Ishikawa (cell line): ENCODE measurements around the gene GADD45B.

Experiments
- CEBPB ChIP-seq: IDR thresholded peaks from 2 replicates; pipeline ENCODE4 v1.6.1; 2012
- CREB1 ChIP-seq: IDR thresholded peaks from 2 replicates; pipeline ENCODE4 v1.6.1; 2012; ENCODE audit warnings: low read depth
- EGR1 ChIP-seq: IDR thresholded peaks from 2 replicates; pipeline ENCODE4 v1.6.1; 2012
- EP300 ChIP-seq: IDR thresholded peaks from 2 replicates; pipeline ENCODE4 v1.6.1; 2012; ENCODE audit warnings: borderline replicate concordance
- FOXM1 ChIP-seq: IDR thresholded peaks from 2 replicates; pipeline ENCODE4 v1.6.1; 2012; ENCODE audit warnings: low read depth, borderline replicate concordance
- MAX ChIP-seq: IDR thresholded peaks from 2 replicates; pipeline ENCODE4 v1.6.1; 2012
- NFIC ChIP-seq: IDR thresholded peaks from 2 replicates; pipeline ENCODE4 v1.6.1; 2012
- RAD21 ChIP-seq: IDR thresholded peaks from 2 replicates; pipeline ENCODE4 v1.6.1; 2012; ENCODE audit warnings: low read depth
- REST ChIP-seq: IDR thresholded peaks from 2 replicates; pipeline ENCODE4 v1.6.1; 2012; ENCODE audit warnings: low read depth, mild to moderate bottlenecking
- TAF1 ChIP-seq: IDR thresholded peaks from 2 replicates; pipeline ENCODE4 v1.6.1; 2012; ENCODE audit warnings: low read depth, mild to moderate bottlenecking
- TCF12 ChIP-seq: IDR thresholded peaks from 2 replicates; pipeline ENCODE4 v1.6.1; 2012; ENCODE audit warnings: low read depth
- TEAD4 ChIP-seq: IDR thresholded peaks from 2 replicates; pipeline ENCODE4 v1.6.1; 2012
- USF1 ChIP-seq: IDR thresholded peaks from 2 replicates; pipeline ENCODE4 v1.6.1; 2012
- YY1 ChIP-seq: IDR thresholded peaks from 2 replicates; pipeline ENCODE4 v1.6.1; 2012; ENCODE audit warnings: low read depth
- ZBTB7A ChIP-seq: IDR thresholded peaks from 2 replicates; pipeline ENCODE4 v1.6.1; 2012; ENCODE audit warnings: low read depth

Gene GADD45B

GRCh38 chr19:2475702-2476450, at the start of gene GADD45B:
Gene GADD45B, plus strand, starts transcription at chr19:2476127. Its CDS starts 232 bp downstream, at chr19:2476359.
- TF ChIP-seq MAX (peak; percentile 39), CREB1 (no peak), TEAD4 (peak; percentile 37; the same call in 1 of the 2 replicates), REST (no peak), TCF12 (0 out of 2 replicates have a peak, but pooled peaks have one; percentile 15), CEBPB (peak; percentile 70), USF1 (peak; percentile 82), TAF1 (peak; percentile 94), ZBTB7A (no peak), EGR1 (peak; percentile 98)

GRCh38 chr19:2426611-2427428, 49.1 kb upstream of the GADD45B start:
- peak; percentile 82 for TF ChIP-seq MAX
- no peak for TF ChIP-seq TCF12
- TF ChIP-seq USF1: peak; percentile 78
- no peak for TF ChIP-seq EGR1
- TF ChIP-seq ZBTB7A: peak; percentile 96
- no peak for TF ChIP-seq EP300
- no peak for TF ChIP-seq CEBPB

GRCh38 chr19:2427429-2428320, 48.3 kb upstream of the GADD45B start, which contains the start of gene TIMM13:
Gene TIMM13, minus strand, starts transcription at chr19:2427586. Its CDS starts 53 bp downstream, at chr19:2427533.
- no peak for TF ChIP-seq NFIC
- TF ChIP-seq YY1: peak; percentile 70; the same call in 1 of the 2 replicates
- peak; percentile 93 for TF ChIP-seq CREB1
- TF ChIP-seq RAD21: no peak
- peak; percentile 56; the same call in 1 of the 2 replicates for TF ChIP-seq TCF12
- no peak for TF ChIP-seq REST
- peak; percentile 95 for TF ChIP-seq CEBPB
- 0 out of 2 replicates have a peak, but pooled peaks have one; percentile 7 for TF ChIP-seq EP300
- TF ChIP-seq TEAD4: no peak
- peak; percentile 71 for TF ChIP-seq TAF1
- no peak for TF ChIP-seq ZBTB7A
- TF ChIP-seq MAX: peak; percentile 84
- no peak for TF ChIP-seq FOXM1
- TF ChIP-seq USF1: peak; percentile 99
- no peak for TF ChIP-seq EGR1

GRCh38 chr19:2428321-2428690, 47.6 kb upstream of the GADD45B start:
- TF ChIP-seq RAD21 (no peak), FOXM1 (no peak), TCF12 (no peak), YY1 (no peak), EGR1 (no peak), MAX (no peak), NFIC (no peak), USF1 (no peak), ZBTB7A (no peak), TEAD4 (no peak), CREB1 (no peak), TAF1 (no peak), REST (no peak), CEBPB (no peak), EP300 (no peak)
